K562 (cell line): ENCODE data around the gene PTPN5. TPM values are rescaled to one million over a fixed set of nuclear protein-coding genes. Genes with fewer than 3 reads are reported as not detected.
"Not testable (repeated sequence)": the region's sequence is repeated elsewhere in the genome, so short reads cannot be mapped to it uniquely, and the experiment has no call there.

Experiments used
- ATF1 ChIP-seq, 2 experiments: fragments of 450-650 bp in 1 of 2; IDR thresholded peaks; 2 replicates each; pipeline ENCODE4 v1.6.1; 2016; ENCODE audit warnings: missing compliant biosample characterization in 1 of 2, missing genetic modification characterization in 1 of 2
- E4F1 ChIP-seq: fragments of 250-450 bp; sonication (Bioruptor Pico); IDR thresholded peaks from 2 replicates; pipeline ENCODE4 v1.5.0; 2021; ENCODE audit warnings: mild to moderate bottlenecking, borderline replicate concordance
- GABPA ChIP-seq: fragments of 200-800 bp; sonication (Bioruptor generic); conservative IDR thresholded peaks from 2 replicates; pipeline ENCODE4 v1.6.1; 2016; ENCODE audit warnings: low read depth, missing genetic modification characterization, missing compliant biosample characterization
- IRF9 ChIP-seq: fragments of 450-650 bp; IDR thresholded peaks from 2 replicates; pipeline ENCODE4 v1.6.1; 2016; ENCODE audit warnings: missing biosample characterization, missing genetic modification characterization
- NFXL1 ChIP-seq: fragments of 450-650 bp; formaldehyde crosslinking; IDR thresholded peaks from 2 replicates; pipeline ENCODE4 v1.4.0; 2021; ENCODE audit warnings: mild to moderate bottlenecking
- PATZ1 ChIP-seq: fragments of 250-450 bp; sonication (Bioruptor Pico); IDR thresholded peaks from 2 replicates; pipeline ENCODE4 v1.5.0; 2020; ENCODE audit warnings: mild to moderate bottlenecking, borderline replicate concordance
- PBX2 ChIP-seq, 2 experiments: IDR thresholded peaks in 1 of 2; conservative IDR thresholded peaks in 1 of 2; 2 replicates each; pipeline ENCODE4 v1.6.1; 2016; ENCODE audit warnings: low read depth in 2 of 2, mild to moderate bottlenecking in 1 of 2, missing compliant biosample characterization in 1 of 2, missing genetic modification characterization in 1 of 2, moderate library complexity in 1 of 2
- RHOXF2B ChIP-seq: fragments of 250-450 bp; sonication (Bioruptor Pico); conservative IDR thresholded peaks from 2 replicates; pipeline ENCODE4 v1.5.1; 2021
- ZNF165 ChIP-seq: fragments of 250-450 bp; sonication (Bioruptor Pico); IDR thresholded peaks from 2 replicates; pipeline ENCODE4 v1.4.0; 2020; ENCODE audit warnings: borderline replicate concordance
- ZNF449 ChIP-seq: fragments of 250-450 bp; sonication (Bioruptor Pico); IDR thresholded peaks from 2 replicates; pipeline ENCODE4 v1.8.0; 2022; ENCODE audit warnings: moderate library complexity, mild to moderate bottlenecking, inconsistent platforms
- ZNF639 ChIP-seq, 2 experiments: fragments of 200-800 bp in 1 of 2; sonication (Bioruptor generic) in 1 of 2; sonication (generic) in 1 of 2; formaldehyde crosslinking in 1 of 2; IDR thresholded peaks in 1 of 2; conservative IDR thresholded peaks in 1 of 2; 2 replicates each; pipeline versions ENCODE4 v1.5.0 to v1.6.1; 2016 to 2020; ENCODE audit warnings: missing compliant biosample characterization in 1 of 2, missing genetic modification characterization in 1 of 2, missing genetic modification reagents in 1 of 2
- polyA plus RNA-seq, 8 experiments: library from polyadenylated mRNA; depleted of rRNA in 4 of 8; stranded (reverse) in 5 of 8; unstranded in 3 of 8; fragments of >200 nt; fragmentation: Nextera tagmentation in 2 of 8; fragmentation: Illumina TruSeq in 1 of 8; extraction: Ambion mirVana in 2 of 8; extraction: Trizol in 1 of 8; gene quantifications; 2 replicates each; pipeline versions ENCODE4 v1.2.1 to v1.2.3, GENCODE V29; 2011 to 2014; ENCODE audit warnings: inconsistent platforms in 1 of 8, missing spikeins in 1 of 8
- total RNA-seq, 7 experiments: library from RNA; depleted of rRNA in 6 of 7; stranded (reverse); fragments of >200 nt in 6 of 7; fragmentation: Illumina TruSeq in 2 of 7; extraction: Trizol in 2 of 7; gene quantifications; 2 replicates each; pipeline versions ENCODE4 v1.2.1 to v1.2.3, GENCODE V29; 2011 to 2021; ENCODE audit warnings: low replicate concordance in 1 of 7

The PTPN5 gene
- total and polyA plus RNA-seq, 9 of the 15 experiments (the other 6 are each of a cell fraction or from before 2014, with no cell fraction given): not detected

GRCh38 chr11:18691467-18692140 is 100.0 kb downstream of the PTPN5 start (continued):
- TF ChIP-seq ZNF449 (CRISPR knock-in tag) (peak; percentile 90), PATZ1 (CRISPR knock-in tag) (0 out of 2 replicates have a peak, but pooled peaks have one; percentile 56), IRF9 (peak; percentile 93), ATF1 (tag; IDR thresholded peaks at IDR 0.05) (peak; percentile 54), PBX2 (tag; conservative IDR thresholded peaks at IDR 0.05; ENCODE audit: low read depth) (peak; percentile 13), E4F1 (CRISPR knock-in tag) (peak; percentile 32; the same call in 1 of the 2 replicates), NFXL1 (CRISPR knock-in tag) (peak; percentile 74; the same call in 1 of the 2 replicates), RHOXF2B (CRISPR knock-in tag) (peak; percentile 90), ZNF165 (CRISPR knock-in tag) (peak; percentile 94), ZNF639 (CRISPR knock-in tag; conservative IDR thresholded peaks at IDR 0.05 in 1 of 2, IDR thresholded peaks at IDR 0.05 in 1 of 2) (peak in 1 of 2 experiments; percentile 86; a peak in 2 of 4 replicates), GABPA (peak; percentile 32; the same call in 1 of the 2 replicates)
- TF ChIP-seq ATF1 (CRISPR knock-in tag; IDR thresholded peaks at IDR 0.05); PBX2 (CRISPR knock-in tag; IDR thresholded peaks at IDR 0.05; ENCODE audit: low read depth): not testable (repeated sequence)
